Measurements from ENCODE around the gene BLMH. TPM values are rescaled to one million over a fixed set of nuclear protein-coding genes. Genes with fewer than 3 reads are reported as not detected.

Gene BLMH
- total and polyA plus RNA-seq, 4 donors, result 4.2 to 17.5 (median 12.9) TPM

- Histone ChIP-seq H3K36me3 (ENCODE audit: control insufficient read depth in 4 of 4, insufficient read depth in 3 of 4, low read depth in 1 of 4, low read length in 3 of 4) (peaks cover 7 to 24% (median 11%) of the 10 kb centered on the region in 4 donors), H3K27ac (ENCODE audit: low read depth in 1 of 2, low read length in 2 of 2) (no peak overlapping the region), H3K4me1 (ENCODE audit: control insufficient read depth in 4 of 4, insufficient read depth in 4 of 4, low read length in 3 of 4) (peaks cover 2 to 25% (median 18%) of the 10 kb centered on the region in 4 donors), H3K27me3 (ENCODE audit: control insufficient read depth in 4 of 4, insufficient read depth in 4 of 4, low read length in 3 of 4) (no peaks in the 10 kb centered on the region), H3K9ac (ENCODE audit: low read depth in 1 of 2, low read length in 2 of 2) (no peak overlapping the region), H3K9me3 (ENCODE audit: control insufficient read depth in 4 of 4, low read length in 3 of 4) (no peaks in the 10 kb centered on the region), H3K4me3 (ENCODE audit: low read depth in 1 of 3, low read length in 3 of 3) (no peak overlapping the region)
- WGBS, result 97% methylated on average over 2 of the region's 2 CpGs
- TF ChIP-seq EGR1 (IDR thresholded peaks at IDR 0.05; ENCODE audit: low read depth in 2 of 2), result no peak
- TF ChIP-seq, protein P1, sequence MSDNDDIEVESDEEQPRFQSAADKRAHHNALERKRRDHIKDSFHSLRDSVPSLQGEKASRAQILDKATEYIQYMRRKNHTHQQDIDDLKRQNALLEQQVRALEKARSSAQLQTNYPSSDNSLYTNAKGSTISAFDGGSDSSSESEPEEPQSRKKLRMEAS (IDR thresholded peaks at IDR 0.05), result no peak
- TF ChIP-seq HNF4G (IDR thresholded peaks at IDR 0.05), result no peak
- no peak for TF ChIP-seq NR2F2 (IDR thresholded peaks at IDR 0.05)
- TF ChIP-seq RXRA (IDR thresholded peaks at IDR 0.05), result no peak
- TF ChIP-seq, protein P2, sequence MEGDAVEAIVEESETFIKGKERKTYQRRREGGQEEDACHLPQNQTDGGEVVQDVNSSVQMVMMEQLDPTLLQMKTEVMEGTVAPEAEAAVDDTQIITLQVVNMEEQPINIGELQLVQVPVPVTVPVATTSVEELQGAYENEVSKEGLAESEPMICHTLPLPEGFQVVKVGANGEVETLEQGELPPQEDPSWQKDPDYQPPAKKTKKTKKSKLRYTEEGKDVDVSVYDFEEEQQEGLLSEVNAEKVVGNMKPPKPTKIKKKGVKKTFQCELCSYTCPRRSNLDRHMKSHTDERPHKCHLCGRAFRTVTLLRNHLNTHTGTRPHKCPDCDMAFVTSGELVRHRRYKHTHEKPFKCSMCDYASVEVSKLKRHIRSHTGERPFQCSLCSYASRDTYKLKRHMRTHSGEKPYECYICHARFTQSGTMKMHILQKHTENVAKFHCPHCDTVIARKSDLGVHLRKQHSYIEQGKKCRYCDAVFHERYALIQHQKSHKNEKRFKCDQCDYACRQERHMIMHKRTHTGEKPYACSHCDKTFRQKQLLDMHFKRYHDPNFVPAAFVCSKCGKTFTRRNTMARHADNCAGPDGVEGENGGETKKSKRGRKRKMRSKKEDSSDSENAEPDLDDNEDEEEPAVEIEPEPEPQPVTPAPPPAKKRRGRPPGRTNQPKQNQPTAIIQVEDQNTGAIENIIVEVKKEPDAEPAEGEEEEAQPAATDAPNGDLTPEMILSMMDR (IDR thresholded peaks at IDR 0.05; ENCODE audit: low read depth, low read length, missing input control), result no peak
- TF ChIP-seq GABPA (IDR thresholded peaks at IDR 0.05 in 1 of 2, conservative IDR thresholded peaks at IDR 0.05 in 1 of 2), result no peak
- TF ChIP-seq FOXA2 (IDR thresholded peaks at IDR 0.05), result no peak
- DNase-seq (ENCODE audit: low spot score), result no peak
These were observed 24.1 kb downstream of the BLMH start for GRCh38 chr17:30267625-30268024.

DNA sequence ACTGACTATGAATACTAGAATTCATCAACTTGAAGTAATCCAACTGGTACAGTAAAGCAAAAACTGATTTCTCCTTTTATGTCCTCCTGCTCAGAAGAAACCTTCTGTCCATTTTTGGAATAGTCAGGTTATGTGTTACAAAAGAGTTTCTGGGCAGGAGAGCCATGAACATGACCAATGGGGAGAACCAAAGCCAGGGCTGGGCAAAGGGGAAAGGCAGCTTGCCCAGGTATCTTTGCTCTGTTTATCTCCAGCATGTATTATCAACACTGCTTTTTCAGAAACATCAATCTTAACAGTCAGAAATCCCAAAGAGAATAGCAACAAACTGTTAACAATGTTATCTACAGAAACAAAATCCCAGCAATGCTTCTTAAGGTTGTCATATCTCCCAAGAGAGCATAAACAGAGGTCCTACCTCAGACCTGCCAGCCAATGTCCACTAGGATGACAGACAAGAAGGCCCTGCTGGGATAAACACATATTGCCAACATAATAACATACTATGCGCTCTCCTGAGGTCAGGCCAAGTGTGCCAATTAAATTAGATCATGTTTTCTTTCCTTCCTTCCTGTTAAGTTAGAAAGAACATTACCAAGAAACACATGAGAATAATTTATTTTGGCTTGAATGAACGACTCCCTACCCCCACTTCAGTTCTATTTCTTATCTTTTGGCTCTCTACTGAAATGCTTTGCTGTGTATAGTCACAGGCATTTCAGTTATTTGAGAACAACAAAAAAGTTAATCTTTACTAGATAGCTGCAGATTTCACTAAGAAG is 28.0 kb downstream of the BLMH start:
- H3K27ac ChIP-seq (ENCODE audit: low read depth in 1 of 2, low read length in 2 of 2), result peak overlapping the region; percentile 72 to 96

More for the DNA sequence above, 28.0 kb downstream of the BLMH start:
- Histone ChIP-seq H3K36me3 (ENCODE audit: control insufficient read depth in 4 of 4, insufficient read depth in 3 of 4, low read depth in 1 of 4, low read length in 3 of 4) (peaks cover 0 to 4% (median 3%) of the 10 kb centered on the region in 4 donors), H3K27me3 (ENCODE audit: control insufficient read depth in 4 of 4, insufficient read depth in 4 of 4, low read length in 3 of 4) (no peaks in the 10 kb centered on the region), H3K4me3 (ENCODE audit: low read depth in 1 of 3, low read length in 3 of 3) (no peak overlapping the region), H3K4me1 (ENCODE audit: control insufficient read depth in 4 of 4, insufficient read depth in 4 of 4, low read length in 3 of 4) (peaks cover 2 to 25% (median 18%) of the 10 kb centered on the region in 4 donors), H3K9ac (ENCODE audit: low read depth in 1 of 2, low read length in 2 of 2) (peak overlapping the region in 1 of 2 donors; percentile 63), H3K9me3 (ENCODE audit: control insufficient read depth in 4 of 4, low read length in 3 of 4) (no peaks in the 10 kb centered on the region)
- no peak for DNase-seq (ENCODE audit: low spot score)
- peak; percentile 73 for TF ChIP-seq FOXA2 (IDR thresholded peaks at IDR 0.05)
- TF ChIP-seq JUND (IDR thresholded peaks at IDR 0.05), result peak in 1 of 2 donors; percentile 34
- peak in 1 of 2 donors; percentile 11 for TF ChIP-seq EGR1 (IDR thresholded peaks at IDR 0.05; ENCODE audit: low read depth in 2 of 2)
- peak; percentile 92 for TF ChIP-seq YY1 (IDR thresholded peaks at IDR 0.05)
- peak; percentile 29 for TF ChIP-seq NR2F2 (IDR thresholded peaks at IDR 0.05)
- TF ChIP-seq, protein P2 (IDR thresholded peaks at IDR 0.05; ENCODE audit: low read depth, low read length, missing input control), result no peak
- TF ChIP-seq FOXA1 (IDR thresholded peaks at IDR 0.05), result peak; percentile 80
- TF ChIP-seq, protein P1 (IDR thresholded peaks at IDR 0.05), result peak; percentile 53
- TF ChIP-seq TAF1 (conservative IDR thresholded peaks at IDR 0.05), result no peak
- peak; percentile 36 to 73 for TF ChIP-seq HNF4A (conservative IDR thresholded peaks at IDR 0.05)
- no peak for TF ChIP-seq ATF3 (IDR thresholded peaks at IDR 0.05)
- TF ChIP-seq RXRA (IDR thresholded peaks at IDR 0.05), result peak in 1 of 2 donors; percentile 59
- TF ChIP-seq HNF4G (IDR thresholded peaks at IDR 0.05), result peak; percentile 12
- TF ChIP-seq, protein P3, sequence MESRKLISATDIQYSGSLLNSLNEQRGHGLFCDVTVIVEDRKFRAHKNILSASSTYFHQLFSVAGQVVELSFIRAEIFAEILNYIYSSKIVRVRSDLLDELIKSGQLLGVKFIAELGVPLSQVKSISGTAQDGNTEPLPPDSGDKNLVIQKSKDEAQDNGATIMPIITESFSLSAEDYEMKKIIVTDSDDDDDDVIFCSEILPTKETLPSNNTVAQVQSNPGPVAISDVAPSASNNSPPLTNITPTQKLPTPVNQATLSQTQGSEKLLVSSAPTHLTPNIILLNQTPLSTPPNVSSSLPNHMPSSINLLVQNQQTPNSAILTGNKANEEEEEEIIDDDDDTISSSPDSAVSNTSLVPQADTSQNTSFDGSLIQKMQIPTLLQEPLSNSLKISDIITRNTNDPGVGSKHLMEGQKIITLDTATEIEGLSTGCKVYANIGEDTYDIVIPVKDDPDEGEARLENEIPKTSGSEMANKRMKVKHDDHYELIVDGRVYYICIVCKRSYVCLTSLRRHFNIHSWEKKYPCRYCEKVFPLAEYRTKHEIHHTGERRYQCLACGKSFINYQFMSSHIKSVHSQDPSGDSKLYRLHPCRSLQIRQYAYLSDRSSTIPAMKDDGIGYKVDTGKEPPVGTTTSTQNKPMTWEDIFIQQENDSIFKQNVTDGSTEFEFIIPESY (IDR thresholded peaks at IDR 0.05), result no peak
- peak; percentile 53 for TF ChIP-seq SP1 (IDR thresholded peaks at IDR 0.05)
- TF ChIP-seq RAD21 (IDR thresholded peaks at IDR 0.05), result peak in 1 of 2 donors; percentile 31
- TF ChIP-seq GABPA (IDR thresholded peaks at IDR 0.05 in 1 of 2, conservative IDR thresholded peaks at IDR 0.05 in 1 of 2), result no peak
- TF ChIP-seq, protein P4, sequence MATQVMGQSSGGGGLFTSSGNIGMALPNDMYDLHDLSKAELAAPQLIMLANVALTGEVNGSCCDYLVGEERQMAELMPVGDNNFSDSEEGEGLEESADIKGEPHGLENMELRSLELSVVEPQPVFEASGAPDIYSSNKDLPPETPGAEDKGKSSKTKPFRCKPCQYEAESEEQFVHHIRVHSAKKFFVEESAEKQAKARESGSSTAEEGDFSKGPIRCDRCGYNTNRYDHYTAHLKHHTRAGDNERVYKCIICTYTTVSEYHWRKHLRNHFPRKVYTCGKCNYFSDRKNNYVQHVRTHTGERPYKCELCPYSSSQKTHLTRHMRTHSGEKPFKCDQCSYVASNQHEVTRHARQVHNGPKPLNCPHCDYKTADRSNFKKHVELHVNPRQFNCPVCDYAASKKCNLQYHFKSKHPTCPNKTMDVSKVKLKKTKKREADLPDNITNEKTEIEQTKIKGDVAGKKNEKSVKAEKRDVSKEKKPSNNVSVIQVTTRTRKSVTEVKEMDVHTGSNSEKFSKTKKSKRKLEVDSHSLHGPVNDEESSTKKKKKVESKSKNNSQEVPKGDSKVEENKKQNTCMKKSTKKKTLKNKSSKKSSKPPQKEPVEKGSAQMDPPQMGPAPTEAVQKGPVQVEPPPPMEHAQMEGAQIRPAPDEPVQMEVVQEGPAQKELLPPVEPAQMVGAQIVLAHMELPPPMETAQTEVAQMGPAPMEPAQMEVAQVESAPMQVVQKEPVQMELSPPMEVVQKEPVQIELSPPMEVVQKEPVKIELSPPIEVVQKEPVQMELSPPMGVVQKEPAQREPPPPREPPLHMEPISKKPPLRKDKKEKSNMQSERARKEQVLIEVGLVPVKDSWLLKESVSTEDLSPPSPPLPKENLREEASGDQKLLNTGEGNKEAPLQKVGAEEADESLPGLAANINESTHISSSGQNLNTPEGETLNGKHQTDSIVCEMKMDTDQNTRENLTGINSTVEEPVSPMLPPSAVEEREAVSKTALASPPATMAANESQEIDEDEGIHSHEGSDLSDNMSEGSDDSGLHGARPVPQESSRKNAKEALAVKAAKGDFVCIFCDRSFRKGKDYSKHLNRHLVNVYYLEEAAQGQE (IDR thresholded peaks at IDR 0.05), result peak; percentile 36
- 11% methylated on average over 2 of the region's 2 CpGs for WGBS
